HG03196 (cell line): ENCODE results near the gene LDLRAD3.

Experiments
- ATAC-seq: cut with Tn5 transposase; IDR thresholded peaks from one replicate; pipeline ENCODE4 v1.9.1; 2021; ENCODE audit not compliant: unreplicated experiment

Gene LDLRAD3

DNA sequence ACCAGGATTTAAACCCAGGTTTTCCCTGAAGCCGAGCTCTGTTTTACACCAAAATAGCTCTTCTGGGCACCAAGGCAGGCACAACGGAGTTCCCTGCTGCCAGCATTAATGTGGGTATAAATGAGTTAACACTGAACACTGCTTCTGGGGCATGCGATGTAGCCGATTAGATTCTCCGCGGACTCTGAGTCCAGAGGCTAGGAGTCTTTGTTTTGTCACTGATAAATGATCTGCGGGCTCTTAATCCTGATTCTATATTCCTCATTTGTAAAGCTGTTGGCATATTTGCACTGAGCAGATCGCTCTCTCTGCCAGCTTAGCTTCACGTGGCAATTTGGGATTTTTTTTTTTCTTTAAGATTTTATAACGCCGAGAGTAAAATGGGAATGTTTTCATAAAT lies 16.8 kb upstream of the LDLRAD3 start:
- ATAC-seq = no peak

DNA sequence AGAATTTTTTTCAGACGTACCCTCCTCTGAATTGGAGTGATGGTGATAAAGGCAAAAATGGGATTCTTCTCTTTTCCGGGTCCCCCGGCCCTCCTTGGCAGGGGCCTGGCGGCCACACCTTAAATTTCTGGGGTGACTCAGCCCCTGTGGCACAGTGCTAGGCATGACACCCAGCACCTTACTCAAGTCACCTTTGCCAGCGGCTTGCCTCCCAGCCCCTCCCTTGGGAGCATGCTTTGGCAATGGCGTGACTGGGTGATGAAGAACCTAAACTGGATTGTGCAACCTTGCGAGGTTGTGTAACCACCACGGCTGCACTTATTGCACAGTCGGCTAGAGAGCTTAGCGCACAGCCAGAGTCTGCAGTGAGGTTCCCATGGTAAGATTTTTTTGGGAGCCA lies 16.2 kb upstream of the LDLRAD3 start:
- ATAC-seq = no peak

GRCh38 chr11:35928688-35929395 lies 15.0 kb upstream of the LDLRAD3 start:
- no peak for ATAC-seq

GRCh38 chr11:35930466-35930865 lies 13.4 kb upstream of the LDLRAD3 start:
- no peak for ATAC-seq

DNA sequence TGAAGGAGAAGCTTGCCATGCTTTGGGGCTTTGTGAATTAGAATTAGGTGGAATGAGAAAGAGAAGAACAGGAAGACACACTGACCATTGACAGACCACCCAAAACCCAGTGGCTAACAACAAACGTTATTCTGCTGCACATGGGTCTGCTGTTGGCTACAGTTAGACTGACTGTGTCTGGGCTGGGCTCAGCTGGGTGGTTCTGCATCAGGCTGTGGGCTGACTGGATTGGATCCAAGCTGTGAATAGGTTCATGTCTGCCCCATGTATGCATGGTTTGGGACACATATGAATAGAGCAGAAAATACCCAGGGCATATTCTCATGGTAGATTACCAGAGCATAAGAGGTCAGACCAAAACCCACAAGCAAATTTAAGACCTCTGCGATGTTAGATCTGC lies 11.7 kb upstream of the LDLRAD3 start:
- ATAC-seq = no peak

- no peak for ATAC-seq
Observed at GRCh38 chr11:35932681-35933319, 11.1 kb upstream of the LDLRAD3 start.

DNA sequence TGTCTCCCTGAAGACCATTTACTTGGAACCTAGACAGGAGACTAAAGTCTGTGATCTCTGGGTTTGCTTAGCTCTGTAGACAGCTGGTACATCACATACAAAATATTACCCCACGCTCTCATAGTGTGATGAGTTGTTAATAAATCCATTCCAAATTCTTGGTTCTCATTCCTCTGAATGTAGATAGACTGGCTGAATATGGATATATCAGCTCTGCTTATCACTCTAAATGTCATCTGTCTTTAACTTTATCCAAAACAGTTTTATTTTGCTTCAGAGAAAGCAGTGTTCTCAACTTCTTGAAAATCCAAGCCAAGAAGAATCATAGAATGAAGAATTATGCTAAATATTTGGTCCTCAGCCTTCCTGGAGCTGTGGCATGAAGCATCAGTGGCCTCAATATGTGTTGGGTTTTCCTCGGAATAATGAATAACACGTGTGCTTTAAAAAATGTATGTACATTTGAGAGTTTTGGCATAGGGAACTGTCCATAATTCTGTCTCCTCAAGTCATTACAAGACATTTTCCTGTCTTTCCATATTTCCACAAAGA lies 10.5 kb upstream of the LDLRAD3 start:
- ATAC-seq = no peak

GRCh38 chr11:35934271-35934670 lies 9.6 kb upstream of the LDLRAD3 start:
- ATAC-seq = no peak

DNA sequence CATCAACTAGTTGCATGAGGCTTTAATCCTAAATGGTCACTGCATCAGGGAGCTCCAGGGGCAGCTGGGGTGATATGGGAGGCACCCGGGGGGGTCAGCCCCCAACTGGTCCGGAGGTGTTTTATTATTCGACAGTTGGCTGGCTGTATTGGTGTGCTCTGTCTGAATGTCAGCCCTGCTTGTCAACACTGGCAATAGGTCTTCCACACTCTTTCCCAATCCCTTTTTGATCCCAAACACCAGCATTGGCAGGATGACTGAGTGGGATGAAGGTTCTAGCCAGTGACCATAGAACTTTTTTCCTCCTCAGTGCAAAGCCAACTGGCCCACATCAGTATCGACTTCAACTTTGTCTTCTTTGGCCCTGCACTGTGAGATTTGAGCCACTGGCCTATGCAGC lies 8.9 kb upstream of the LDLRAD3 start:
- no peak for ATAC-seq

GRCh38 chr11:35935390-35935789 lies 8.5 kb upstream of the LDLRAD3 start:
- no peak for ATAC-seq

- no peak for ATAC-seq
Observed at GRCh38 chr11:35937111-35937510, 6.8 kb upstream of the LDLRAD3 start.

GRCh38 chr11:35937700-35938099 lies 6.2 kb upstream of the LDLRAD3 start:
- ATAC-seq = no peak

GRCh38 chr11:35938231-35938630 lies 5.6 kb upstream of the LDLRAD3 start:
- no peak for ATAC-seq

DNA sequence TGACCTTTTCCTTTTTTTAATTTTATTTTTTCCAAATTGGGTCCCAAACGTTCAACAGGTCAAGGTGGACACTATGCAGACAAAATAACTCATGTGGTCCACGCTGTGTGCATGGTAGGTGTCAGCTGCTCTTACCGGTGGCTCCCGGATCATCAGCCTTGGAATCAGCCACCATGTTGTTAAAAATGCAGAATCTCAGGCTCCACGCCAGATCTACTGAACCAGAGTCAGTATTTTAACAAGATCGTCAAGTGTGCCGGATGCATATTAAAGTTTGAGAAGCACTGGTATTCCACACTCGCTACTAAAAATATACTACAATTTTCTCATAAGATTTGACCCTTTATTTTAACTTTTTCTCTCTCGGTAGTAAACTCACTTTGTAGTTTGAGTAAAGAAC lies 553 bp upstream of the LDLRAD3 start:
- no peak for ATAC-seq

DNA sequence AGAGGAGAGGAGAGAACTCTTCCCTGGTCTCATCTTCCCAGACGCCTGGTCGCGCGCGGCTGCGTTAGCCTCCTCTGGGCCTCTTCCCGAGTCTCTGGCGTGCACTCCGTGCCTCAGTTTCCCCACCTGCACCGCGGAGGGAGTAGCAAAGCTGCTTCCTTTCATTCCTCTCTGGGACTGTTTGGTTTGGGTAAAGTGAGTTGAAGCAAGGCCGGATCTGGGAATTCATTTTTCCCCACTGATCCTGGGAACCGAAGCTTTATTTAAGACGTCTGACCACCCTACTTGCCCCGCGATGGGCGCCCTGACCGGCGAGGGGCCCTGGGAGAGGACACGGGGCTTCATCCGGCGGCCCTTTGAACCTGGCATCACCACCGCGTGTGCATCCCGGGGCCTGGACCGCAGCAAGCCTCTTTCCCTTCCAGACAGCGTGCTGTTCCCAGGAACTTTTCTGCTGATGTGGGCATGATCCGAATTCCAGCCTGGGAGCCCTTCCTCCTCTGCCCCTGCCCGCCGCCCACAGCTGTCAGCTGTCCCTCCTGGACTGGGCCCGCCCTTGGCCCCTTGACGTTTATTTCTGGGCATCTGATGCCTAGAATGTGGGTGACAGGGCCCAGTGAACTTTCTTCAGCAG lies 758 bp downstream of the LDLRAD3 start:
- ATAC-seq = no peak

DNA sequence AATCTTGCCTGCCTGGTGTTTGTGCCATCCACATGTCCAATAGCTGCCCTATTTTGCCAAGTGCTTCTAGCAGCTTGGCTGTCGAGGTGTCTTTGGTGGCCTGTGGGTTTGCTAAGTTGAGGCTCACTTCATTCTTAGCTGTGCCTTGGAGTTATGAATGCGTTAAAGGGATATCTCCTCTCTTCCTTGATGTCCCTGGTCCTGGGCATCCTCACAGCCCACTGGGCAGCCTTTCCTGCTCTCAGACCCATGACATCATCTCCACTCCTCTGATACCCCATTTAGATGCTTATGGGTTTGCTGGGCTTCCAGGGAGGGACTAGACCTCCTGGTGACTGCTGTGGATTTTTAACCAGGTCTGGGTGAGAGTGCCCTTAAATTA lies 1.3 kb downstream of the LDLRAD3 start:
- no peak for ATAC-seq

- no peak for ATAC-seq
Observed at GRCh38 chr11:35946766-35947165, 2.9 kb downstream of the LDLRAD3 start.

DNA sequence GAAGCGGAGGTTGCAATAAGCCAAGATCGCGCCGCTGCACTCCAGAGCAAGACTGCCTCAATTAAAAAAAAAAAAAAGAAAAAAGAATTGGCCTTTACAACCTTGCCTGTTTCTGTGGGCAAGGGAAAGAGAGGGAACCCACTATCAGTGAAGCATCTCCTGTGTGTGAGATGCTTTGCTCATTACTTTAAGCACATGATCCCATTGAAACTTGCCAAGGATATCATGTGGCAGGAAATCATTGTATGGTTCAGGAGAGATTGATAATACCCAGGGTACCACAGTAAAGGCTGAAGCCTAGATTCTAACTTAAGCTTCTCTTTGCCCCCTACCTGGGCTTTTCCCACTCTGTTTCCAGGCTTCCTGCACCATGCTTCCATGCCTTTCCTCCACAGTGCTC lies 3.6 kb downstream of the LDLRAD3 start:
- ATAC-seq = no peak

GRCh38 chr11:35949242-35949641 lies 5.4 kb downstream of the LDLRAD3 start:
- no peak for ATAC-seq

- ATAC-seq = no peak
Observed at GRCh38 chr11:35950082-35950481, 6.2 kb downstream of the LDLRAD3 start.

DNA sequence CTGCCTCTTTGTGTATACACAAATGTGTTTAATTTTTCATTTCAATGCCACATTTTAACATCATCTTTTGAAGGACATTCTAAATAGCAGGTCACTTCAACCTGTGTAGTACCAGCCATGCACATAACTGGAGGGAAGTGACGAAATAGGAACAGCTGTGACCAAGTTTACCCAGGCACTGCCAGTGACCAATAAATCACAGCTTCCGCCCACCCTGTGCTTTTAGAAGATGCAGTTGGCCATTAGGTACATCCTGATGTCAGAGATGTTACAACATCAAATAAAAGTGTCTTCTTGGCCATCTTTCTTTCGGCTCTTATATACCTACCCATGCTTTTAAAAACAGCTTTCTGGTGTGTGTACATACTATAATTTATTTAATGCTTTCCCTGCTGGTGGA lies 7.8 kb downstream of the LDLRAD3 start:
- no peak for ATAC-seq

DNA sequence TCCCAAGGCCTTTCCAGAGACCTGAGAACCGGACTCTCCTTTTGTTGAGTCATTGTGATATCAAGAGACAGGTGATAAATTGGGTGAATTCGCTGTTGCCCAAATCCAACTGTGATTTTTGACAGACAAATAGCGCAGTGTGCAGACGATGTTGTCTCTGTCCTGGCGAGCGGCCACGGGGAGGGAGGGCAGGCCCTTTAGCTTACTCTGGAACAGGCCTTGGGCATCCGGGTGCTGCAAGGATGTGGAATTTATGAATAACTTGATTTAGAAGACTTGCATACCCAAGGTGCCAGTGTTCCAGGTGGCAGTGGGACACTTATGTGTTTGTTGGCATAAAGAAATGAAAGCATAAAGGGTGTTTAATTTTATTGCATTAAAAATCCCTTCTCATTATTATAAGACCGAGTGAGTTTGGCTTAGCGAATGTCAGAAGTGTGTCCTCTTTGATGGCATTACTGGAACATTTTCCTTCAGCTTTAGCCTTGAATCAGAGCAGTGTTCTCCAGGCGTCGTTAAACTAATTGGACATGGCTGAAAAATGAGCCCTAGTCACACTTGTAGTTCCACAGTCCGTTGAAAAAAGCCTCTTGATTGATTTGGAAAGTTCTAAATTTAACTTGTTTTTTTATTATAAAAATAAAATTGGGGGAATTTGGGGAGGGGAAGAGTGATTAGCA lies 9.4 kb downstream of the LDLRAD3 start:
- ATAC-seq = no peak
